GM19455 (cell line): ENCODE data around the gene DGKB.
"Not testable (repeated sequence)": the region's sequence is repeated elsewhere in the genome, so short reads cannot be mapped to it uniquely, and the experiment has no call there.

ENCODE experiments used
- ATAC-seq: cut with Tn5 transposase; IDR thresholded peaks from one replicate; pipeline ENCODE4 v1.9.1; 2021; ENCODE audit not compliant: unreplicated experiment

DGKB gene

GRCh38 chr7:14309432-14309831, 593.1 kb downstream of the DGKB start:
- ATAC-seq = no peak

- no peak for ATAC-seq
Observed at GRCh38 chr7:14305233-14305866, 597.2 kb downstream of the DGKB start.

DNA sequence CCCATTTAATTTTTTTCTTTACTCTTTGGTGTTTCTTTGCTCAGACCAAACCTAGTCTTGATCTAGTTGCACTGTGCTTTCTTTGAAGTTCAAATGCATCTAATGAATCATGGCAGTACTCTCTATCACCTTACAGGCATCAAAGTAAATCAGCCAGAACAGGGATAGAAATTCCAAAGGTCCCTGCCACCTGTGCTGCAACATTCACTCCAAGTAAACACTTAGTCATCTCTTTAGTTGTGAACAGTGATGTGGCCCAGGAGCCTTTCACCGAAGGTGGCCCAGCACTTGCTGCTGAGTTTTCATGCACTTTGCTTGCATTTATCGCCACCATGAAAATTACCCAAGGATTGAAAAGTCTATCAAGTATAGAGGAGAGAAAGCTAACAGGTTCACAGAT, 599.0 kb downstream of the DGKB start:
- no peak for ATAC-seq

DNA sequence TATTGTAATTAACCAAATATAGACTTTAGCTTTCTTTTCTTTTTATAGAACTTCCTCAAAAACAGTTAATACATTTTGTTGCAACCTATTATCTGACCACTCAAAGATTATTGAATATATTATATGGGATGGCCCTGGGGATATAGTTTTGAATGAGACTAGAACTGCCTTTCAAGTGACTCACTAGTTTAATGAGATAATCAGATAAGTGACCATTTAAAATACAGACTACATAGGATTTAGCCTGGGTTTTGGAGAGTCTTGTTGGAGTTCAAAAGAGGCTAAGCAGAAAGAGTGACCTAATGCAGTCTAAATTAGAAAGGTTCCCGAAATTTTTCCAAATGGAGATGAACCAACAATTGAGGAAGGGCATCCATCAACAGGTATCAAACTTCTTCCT, 607.9 kb downstream of the DGKB start:
- no peak for ATAC-seq

DNA sequence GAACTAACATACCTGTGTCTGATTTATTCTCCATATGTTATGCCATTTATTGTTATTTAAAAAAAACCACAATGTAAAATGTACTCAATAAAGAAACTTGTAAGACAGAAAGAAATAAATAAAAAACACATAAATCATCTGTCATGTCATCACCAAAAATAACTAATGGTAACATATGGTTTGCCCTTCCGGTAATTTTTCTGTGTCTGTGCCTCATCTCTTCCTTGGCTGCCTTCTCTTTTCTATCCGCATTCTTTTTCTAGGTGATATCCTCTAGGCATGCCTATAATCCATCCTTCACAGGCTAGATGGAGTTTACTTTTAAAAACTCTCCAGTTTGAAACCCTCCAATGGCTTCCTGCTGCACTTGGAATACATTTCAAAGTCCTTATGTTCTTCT, 609.1 kb downstream of the DGKB start:
- ATAC-seq = no peak

DNA sequence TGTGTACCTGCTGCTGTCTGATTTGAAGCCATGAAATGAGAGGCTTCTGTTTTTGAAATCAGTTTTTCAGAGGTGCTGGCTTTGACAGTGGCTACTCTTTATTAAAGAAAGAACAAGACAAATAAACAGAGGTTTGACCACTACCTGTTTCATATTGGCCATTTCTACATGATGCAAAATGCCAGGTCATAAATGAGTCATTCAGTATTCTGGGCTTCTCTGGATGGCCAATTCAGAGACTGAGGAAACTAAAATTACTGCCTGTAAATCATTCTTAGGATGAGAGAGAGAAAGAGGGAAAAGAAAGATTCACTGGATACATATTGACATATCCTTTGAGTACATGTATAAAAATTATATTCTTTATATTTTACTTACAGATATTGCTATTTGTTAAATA, 609.8 kb downstream of the DGKB start:
- no peak for ATAC-seq

- ATAC-seq = no peak
Observed at GRCh38 chr7:14289957-14290356, 612.6 kb downstream of the DGKB start.

GRCh38 chr7:14288701-14289100, 613.9 kb downstream of the DGKB start:
- no peak for ATAC-seq

DNA sequence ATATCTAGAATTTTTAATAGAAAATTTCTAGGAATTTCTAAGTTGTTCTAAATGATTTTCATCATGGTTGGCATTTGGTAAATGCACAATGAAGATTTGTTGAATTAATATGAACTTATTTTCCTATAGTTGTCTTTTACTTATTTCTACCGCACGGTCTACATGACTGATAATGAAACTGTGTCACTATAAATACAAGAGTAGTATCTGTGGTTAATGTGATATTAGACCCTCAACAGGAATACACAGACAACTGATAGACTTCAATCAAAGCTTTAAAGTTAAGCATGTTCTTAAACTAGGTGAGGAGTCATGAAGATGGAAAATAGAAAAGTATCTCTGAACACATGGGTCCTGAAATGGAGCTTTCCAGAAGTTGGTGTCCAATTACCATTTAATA, 615.2 kb downstream of the DGKB start:
- no peak for ATAC-seq

- ATAC-seq = no peak
Observed at GRCh38 chr7:14286036-14286435, 616.5 kb downstream of the DGKB start.

- not testable (repeated sequence) for ATAC-seq
Observed at GRCh38 chr7:14279065-14279871, 623.3 kb downstream of the DGKB start.

- no peak for ATAC-seq
Observed at GRCh38 chr7:14275356-14275755, 627.2 kb downstream of the DGKB start.

GRCh38 chr7:14271441-14271840, 631.1 kb downstream of the DGKB start:
- no peak for ATAC-seq

GRCh38 chr7:14270099-14270498, 632.5 kb downstream of the DGKB start:
- no peak for ATAC-seq

- no peak for ATAC-seq
Observed at GRCh38 chr7:14260011-14260410, 642.5 kb downstream of the DGKB start.

GRCh38 chr7:14258861-14259260, 643.7 kb downstream of the DGKB start:
- no peak for ATAC-seq

GRCh38 chr7:14258441-14258840, 644.1 kb downstream of the DGKB start:
- no peak for ATAC-seq

DNA sequence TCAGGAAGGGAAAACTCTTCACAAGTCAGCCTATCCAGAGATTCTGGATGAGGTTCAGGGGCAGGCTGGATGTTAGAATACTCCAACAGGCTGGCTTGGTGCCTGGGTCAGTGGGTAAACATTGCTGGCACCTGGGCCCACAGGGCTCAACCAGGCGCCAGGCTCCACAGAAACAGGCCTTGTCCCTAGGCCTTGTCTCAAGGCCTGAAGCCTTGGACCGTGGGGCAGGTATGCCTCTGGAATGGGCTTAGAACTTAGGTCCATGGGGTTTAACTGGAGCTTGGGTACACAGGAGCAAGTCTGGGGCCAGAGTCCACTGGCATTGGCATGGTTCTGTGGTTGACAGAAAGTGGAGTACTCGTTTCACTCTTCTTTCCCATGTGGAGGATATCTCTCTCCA, 650.1 kb downstream of the DGKB start:
- no peak for ATAC-seq

DNA sequence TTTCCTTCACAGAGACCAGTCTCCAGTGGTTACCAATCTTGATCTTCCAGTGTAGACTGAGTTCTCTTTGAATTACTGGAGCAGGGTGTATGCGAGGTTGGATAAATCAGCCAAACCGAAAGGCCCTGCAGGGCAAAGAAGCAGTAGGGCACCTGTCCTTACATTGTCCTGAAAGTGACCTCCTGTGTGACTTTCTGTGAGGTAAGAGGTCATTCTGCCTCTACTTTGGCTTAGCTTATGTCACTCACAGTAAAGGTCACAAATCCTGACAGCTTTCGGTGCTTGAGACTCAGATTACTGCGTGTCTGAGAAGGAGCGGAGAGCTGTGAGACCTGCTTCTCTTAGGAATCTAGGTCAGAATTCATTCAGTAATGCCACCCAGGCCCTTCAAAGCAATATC, 660.4 kb downstream of the DGKB start:
- ATAC-seq = no peak

DNA sequence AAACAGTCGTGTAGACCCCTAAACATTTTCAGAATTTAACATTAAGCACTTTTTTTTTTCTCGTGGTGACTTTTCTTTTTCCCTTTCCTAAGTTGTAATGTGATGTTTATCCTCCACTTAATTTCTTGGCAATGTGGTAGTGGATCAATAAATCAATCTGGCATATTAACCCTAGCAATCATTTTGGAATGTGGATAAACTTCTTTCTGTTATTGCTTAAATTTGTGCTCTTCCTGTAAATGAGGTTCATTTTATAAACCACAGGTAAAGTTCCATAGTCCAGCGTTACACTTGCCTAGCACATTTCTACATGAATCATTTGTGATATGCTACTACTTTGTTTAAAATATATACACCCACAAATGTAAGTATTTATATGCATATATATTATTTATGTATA, 665.7 kb downstream of the DGKB start:
- no peak for ATAC-seq

DNA sequence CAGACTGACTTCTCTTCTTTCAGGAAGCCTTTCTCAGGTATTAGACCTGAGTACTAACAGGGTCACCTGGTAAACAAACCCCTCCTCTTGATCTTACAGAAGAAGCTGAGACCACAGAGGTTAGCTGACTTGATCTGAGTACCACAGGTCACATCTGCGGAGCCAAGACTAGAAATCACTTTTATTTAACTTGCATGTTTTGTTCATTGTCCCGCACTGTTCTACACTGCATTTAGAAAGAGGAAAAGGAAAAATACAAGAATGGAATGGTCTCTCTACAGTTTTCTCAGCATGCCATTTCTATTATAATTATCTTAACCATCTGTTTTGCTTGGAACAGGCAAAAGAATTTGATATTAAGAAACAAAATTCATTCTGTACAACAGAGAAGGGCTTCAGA, 667.5 kb downstream of the DGKB start:
- no peak for ATAC-seq

DNA sequence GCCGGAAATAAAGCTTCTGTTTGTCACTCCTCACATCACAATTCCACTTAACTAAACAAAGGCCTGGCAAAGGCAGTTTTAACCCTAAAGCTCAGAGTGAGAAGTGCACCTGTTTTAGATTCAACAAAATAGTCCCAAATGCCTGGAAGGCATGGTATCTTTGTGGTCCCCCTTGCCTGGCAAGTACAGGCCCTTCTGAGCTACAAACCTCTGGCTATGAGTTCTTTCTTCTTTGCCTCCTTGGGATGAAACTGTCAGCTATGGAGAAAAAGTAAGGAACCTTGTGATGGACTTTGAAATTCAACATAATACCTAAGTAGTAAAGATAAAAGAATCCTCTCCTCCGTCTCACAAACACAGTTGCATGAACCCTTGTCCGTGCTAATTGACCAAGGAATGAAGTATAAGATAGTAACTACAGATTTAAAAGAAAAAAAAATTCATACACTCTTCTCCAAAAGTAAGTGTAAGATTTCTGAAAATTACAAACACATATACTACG, 668.6 kb downstream of the DGKB start:
- no peak for ATAC-seq
